Measurements from ENCODE around the gene TLN1.

TLN1 gene

GRCh38 chr9:35714579-35715252 lies 17.3 kb downstream of the TLN1 start:
- TF ChIP-seq CTCF (IDR thresholded peaks at IDR 0.05; ENCODE audit: insufficient read depth, low read length, poor library complexity, severe bottlenecking) = no peak

GRCh38 chr9:35714123-35714522 lies 17.9 kb downstream of the TLN1 start:
- H3K36me3 ChIP-seq (ENCODE audit: control insufficient read depth, insufficient read depth, low read length) = peaks cover 65% of the 10 kb centered on the region
- DNase-seq (ENCODE audit: extremely low read depth, insufficient read length) = no peak
- no peaks in the 10 kb centered on the region for H3K27me3 ChIP-seq (replicated peaks; ENCODE audit: control insufficient read depth, insufficient read depth, low read length)
- no peak overlapping the region for H3K4me3 ChIP-seq (replicated peaks; ENCODE audit: low read depth, low read length)
- no peak for TF ChIP-seq CTCF (IDR thresholded peaks at IDR 0.05; ENCODE audit: insufficient read depth, low read length, poor library complexity, severe bottlenecking)

More at GRCh38 chr9:35714579-35715252, 17.3 kb downstream of the TLN1 start:
- H3K27me3 ChIP-seq (replicated peaks; ENCODE audit: control insufficient read depth, insufficient read depth, low read length) = no peaks in the 10 kb centered on the region
- H3K36me3 ChIP-seq (ENCODE audit: control insufficient read depth, insufficient read depth, low read length) = peaks cover 71% of the 10 kb centered on the region
- H3K4me3 ChIP-seq (replicated peaks; ENCODE audit: low read depth, low read length) = no peak overlapping the region
- DNase-seq (ENCODE audit: extremely low read depth, insufficient read length) = no peak

- H3K36me3 ChIP-seq (ENCODE audit: control insufficient read depth, insufficient read depth, low read length) = peaks cover 60% of the 10 kb centered on the region
- no peak for DNase-seq (ENCODE audit: extremely low read depth, insufficient read length)
- no peak for TF ChIP-seq CTCF (IDR thresholded peaks at IDR 0.05; ENCODE audit: insufficient read depth, low read length, poor library complexity, severe bottlenecking)
- H3K27me3 ChIP-seq (replicated peaks; ENCODE audit: control insufficient read depth, insufficient read depth, low read length) = no peaks in the 10 kb centered on the region
- no peak overlapping the region for H3K4me3 ChIP-seq (replicated peaks; ENCODE audit: low read depth, low read length)
Observed at GRCh38 chr9:35713578-35713977, 18.4 kb downstream of the TLN1 start.

- no peak for DNase-seq (ENCODE audit: extremely low read depth, insufficient read length)
- Histone ChIP-seq H3K27me3 (replicated peaks; ENCODE audit: control insufficient read depth, insufficient read depth, low read length) (no peaks in the 10 kb centered on the region), H3K36me3 (ENCODE audit: control insufficient read depth, insufficient read depth, low read length) (peaks cover 58% of the 10 kb centered on the region), H3K4me3 (replicated peaks; ENCODE audit: low read depth, low read length) (no peak overlapping the region)
- no peak for TF ChIP-seq CTCF (IDR thresholded peaks at IDR 0.05; ENCODE audit: insufficient read depth, low read length, poor library complexity, severe bottlenecking)
Observed at GRCh38 chr9:35712762-35713400, 19.1 kb downstream of the TLN1 start.

- H3K4me3 ChIP-seq (replicated peaks; ENCODE audit: low read depth, low read length) = no peak overlapping the region
- DNase-seq (ENCODE audit: extremely low read depth, insufficient read length) = no peak
- H3K36me3 ChIP-seq (ENCODE audit: control insufficient read depth, insufficient read depth, low read length) = peaks cover 58% of the 10 kb centered on the region
- TF ChIP-seq CTCF (IDR thresholded peaks at IDR 0.05; ENCODE audit: insufficient read depth, low read length, poor library complexity, severe bottlenecking) = peak; percentile 2
- no peaks in the 10 kb centered on the region for H3K27me3 ChIP-seq (replicated peaks; ENCODE audit: control insufficient read depth, insufficient read depth, low read length)
Observed at GRCh38 chr9:35711501-35712428, 20.2 kb downstream of the TLN1 start.
